A549 (cell line): Measurements from ENCODE around the gene FIBIN.

Experiments
- CTCF ChIP-seq: fragments of >200 bp; sonication (Bioruptor Twin); formaldehyde crosslinking; IDR thresholded peaks from 3 replicates; pipeline ENCODE4 v1.5.1; 2016
- E2F6 ChIP-seq: IDR thresholded peaks from 2 replicates; pipeline ENCODE4 v1.6.1; 2012; ENCODE audit warnings: low read depth, borderline replicate concordance
- EHF ChIP-seq: fragments of 250-450 bp; sonication (Bioruptor Pico); IDR thresholded peaks from 2 replicates; pipeline ENCODE4 v1.5.0; 2020; ENCODE audit warnings: mild to moderate bottlenecking
- MYC ChIP-seq: IDR thresholded peaks from 2 replicates; pipeline ENCODE4 v1.6.1; 2012; ENCODE audit warnings: mild to moderate bottlenecking, inconsistent platforms, low read length, improper control_type of control experiment, borderline replicate concordance
- POLR2A ChIP-seq: IDR thresholded peaks from 2 replicates; pipeline ENCODE4 v1.6.1; 2012; ENCODE audit warnings: mild to moderate bottlenecking, low read length
- RAD21 ChIP-seq, 2 experiments: fragments of >200 bp in 1 of 2; sonication (Bioruptor Twin) in 1 of 2; formaldehyde crosslinking in 1 of 2; IDR thresholded peaks in 1 of 2; conservative IDR thresholded peaks in 1 of 2; 2 replicates in 1 of 2; 3 replicates in 1 of 2; pipeline ENCODE4 v1.6.1; 2012 to 2018; ENCODE audit warnings: inconsistent platforms in 1 of 2
- RCOR1 ChIP-seq: fragments of 150-350 bp; IDR thresholded peaks from 2 replicates; pipeline ENCODE4 v1.6.1; 2014; ENCODE audit warnings: antibody characterized with exemption, low read length, low read depth
- SMC3 ChIP-seq: fragments of >200 bp; sonication (Bioruptor Twin); formaldehyde crosslinking; IDR thresholded peaks from 3 replicates; pipeline ENCODE4 v1.6.1; 2018; ENCODE audit warnings: inconsistent platforms
- USF2 ChIP-seq: fragments of 450-650 bp; IDR thresholded peaks from 2 replicates; pipeline ENCODE4 v1.6.1; 2014; ENCODE audit warnings: antibody characterized with exemption
- ZC3H11A ChIP-seq: fragments of 450-650 bp; IDR thresholded peaks from 2 replicates; pipeline ENCODE4 v1.6.1; 2014; ENCODE audit warnings: antibody characterized with exemption, mild to moderate bottlenecking
- ZSCAN20 ChIP-seq: fragments of 250-450 bp; sonication (Bioruptor Pico); IDR thresholded peaks from 2 replicates; pipeline ENCODE4 v1.8.0; 2022; ENCODE audit warnings: mild to moderate bottlenecking, moderate library complexity

- TF ChIP-seq ZSCAN20 (CRISPR knock-in tag) (no peak), RCOR1 (no peak), CTCF (no peak), USF2 (no peak), SMC3 (no peak), POLR2A (no peak), EHF (no peak), RAD21 (conservative IDR thresholded peaks at IDR 0.05 in 1 of 2, IDR thresholded peaks at IDR 0.05 in 1 of 2) (no peak), E2F6 (no peak), MYC (no peak), ZC3H11A (no peak)
Observed at GRCh38 chr11:26944866-26945664, 48.8 kb upstream of the FIBIN start.
